ENCODE results near the gene FAM53B. TPM values are rescaled to one million over a fixed set of nuclear protein-coding genes. Genes with fewer than 3 reads are reported as not detected.

Gene FAM53B
- total RNA-seq, 2 donors from 2014 or later: 43.3 to 45.2 TPM

DNA sequence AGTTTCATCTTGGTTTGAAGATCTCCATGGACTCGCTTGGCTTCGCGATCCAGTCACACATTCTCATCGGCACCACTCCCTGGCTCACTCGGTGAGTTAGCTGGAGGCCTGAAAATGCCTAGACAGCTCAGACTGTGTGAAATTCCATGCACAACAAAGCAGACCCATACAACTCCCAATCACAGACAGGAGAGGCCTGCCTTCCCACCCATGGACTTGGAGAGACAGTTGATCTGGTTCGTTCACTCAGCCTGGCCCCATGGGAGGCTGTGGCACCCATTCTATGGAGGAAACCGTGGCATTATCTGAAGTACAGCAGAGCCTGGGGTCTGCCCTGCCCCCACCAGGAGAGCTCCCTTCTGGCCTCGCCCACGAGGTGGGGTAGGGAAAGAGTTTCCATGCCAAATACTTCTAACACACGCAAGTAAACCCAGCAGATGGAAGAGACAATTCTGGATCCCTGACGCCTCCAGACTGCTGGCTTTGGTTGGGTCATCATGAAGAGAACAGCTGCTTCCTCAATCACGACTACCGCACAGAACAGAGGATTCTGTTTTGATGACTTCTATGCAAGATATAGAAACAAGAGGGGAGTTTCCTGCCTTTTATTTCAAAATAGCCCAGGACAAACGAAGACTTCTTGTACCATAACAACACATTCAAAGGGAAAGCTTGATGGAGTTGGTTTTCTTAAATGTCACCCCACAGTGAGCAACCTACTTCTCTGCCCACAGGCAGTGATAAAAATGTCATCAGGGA lies 15.9 kb downstream of the FAM53B start:
- no peaks in the 10 kb centered on the region for H3K27me3 ChIP-seq
- H3K36me3 ChIP-seq: no peaks in the 10 kb centered on the region
- peaks cover 44% of the 10 kb centered on the region for H3K4me1 ChIP-seq
- H3K4me3 ChIP-seq: no peak overlapping the region
- H3K9ac ChIP-seq (ENCODE audit: low read depth in 2 of 2, low read length in 2 of 2): peak overlapping the region in 1 of 2 donors; percentile 1
- H3K9me3 ChIP-seq: no peaks in the 10 kb centered on the region
- intact Hi-C loops (cut with DNase I): no loop called here
- TF ChIP-seq, protein P1, sequence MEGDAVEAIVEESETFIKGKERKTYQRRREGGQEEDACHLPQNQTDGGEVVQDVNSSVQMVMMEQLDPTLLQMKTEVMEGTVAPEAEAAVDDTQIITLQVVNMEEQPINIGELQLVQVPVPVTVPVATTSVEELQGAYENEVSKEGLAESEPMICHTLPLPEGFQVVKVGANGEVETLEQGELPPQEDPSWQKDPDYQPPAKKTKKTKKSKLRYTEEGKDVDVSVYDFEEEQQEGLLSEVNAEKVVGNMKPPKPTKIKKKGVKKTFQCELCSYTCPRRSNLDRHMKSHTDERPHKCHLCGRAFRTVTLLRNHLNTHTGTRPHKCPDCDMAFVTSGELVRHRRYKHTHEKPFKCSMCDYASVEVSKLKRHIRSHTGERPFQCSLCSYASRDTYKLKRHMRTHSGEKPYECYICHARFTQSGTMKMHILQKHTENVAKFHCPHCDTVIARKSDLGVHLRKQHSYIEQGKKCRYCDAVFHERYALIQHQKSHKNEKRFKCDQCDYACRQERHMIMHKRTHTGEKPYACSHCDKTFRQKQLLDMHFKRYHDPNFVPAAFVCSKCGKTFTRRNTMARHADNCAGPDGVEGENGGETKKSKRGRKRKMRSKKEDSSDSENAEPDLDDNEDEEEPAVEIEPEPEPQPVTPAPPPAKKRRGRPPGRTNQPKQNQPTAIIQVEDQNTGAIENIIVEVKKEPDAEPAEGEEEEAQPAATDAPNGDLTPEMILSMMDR (IDR thresholded peaks at IDR 0.05): no peak
- peak overlapping the region; percentile 77 for H3K27ac ChIP-seq
- DNase-seq: no peak

DNA sequence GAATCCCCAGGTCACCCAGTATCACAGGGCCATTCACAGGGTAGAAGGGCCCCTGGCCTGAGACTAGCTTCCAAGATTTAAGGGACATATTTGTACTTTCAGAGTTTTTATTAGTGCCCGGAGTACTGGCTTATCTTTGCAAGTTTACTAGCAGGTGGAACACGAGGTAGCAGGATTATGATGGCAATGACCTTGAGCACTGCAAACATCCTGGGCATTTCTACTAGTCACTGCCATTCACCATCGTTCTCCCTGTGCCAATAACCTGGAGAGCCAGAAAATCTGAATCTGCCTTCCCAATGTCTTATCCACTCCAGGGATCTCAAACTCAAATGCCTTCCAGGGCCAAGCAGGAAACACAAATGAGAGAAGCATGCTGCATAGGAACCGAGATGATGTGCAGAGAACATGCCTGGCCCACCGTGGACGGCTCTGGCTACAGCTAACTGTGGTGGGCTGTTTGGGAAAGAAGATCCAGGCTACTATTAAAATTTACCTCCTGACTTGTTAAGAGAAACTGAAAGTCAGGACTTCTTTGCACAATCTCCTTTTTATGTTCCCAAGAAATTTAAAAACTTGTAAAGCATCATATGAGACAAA lies 16.7 kb downstream of the FAM53B start:
- Histone ChIP-seq H3K4me1 (peaks cover 50% of the 10 kb centered on the region), H3K27me3 (no peaks in the 10 kb centered on the region), H3K9me3 (no peaks in the 10 kb centered on the region), H3K9ac (ENCODE audit: low read depth in 2 of 2, low read length in 2 of 2) (peak overlapping the region in 1 of 2 donors; percentile 1), H3K4me3 (no peak overlapping the region), H3K27ac (peak overlapping the region; percentile 77), H3K36me3 (no peaks in the 10 kb centered on the region)
- DNase-seq: peak; percentile 74
- intact Hi-C loops (cut with DNase I): no loop called here
- TF ChIP-seq, protein P1 (IDR thresholded peaks at IDR 0.05): no peak

DNA sequence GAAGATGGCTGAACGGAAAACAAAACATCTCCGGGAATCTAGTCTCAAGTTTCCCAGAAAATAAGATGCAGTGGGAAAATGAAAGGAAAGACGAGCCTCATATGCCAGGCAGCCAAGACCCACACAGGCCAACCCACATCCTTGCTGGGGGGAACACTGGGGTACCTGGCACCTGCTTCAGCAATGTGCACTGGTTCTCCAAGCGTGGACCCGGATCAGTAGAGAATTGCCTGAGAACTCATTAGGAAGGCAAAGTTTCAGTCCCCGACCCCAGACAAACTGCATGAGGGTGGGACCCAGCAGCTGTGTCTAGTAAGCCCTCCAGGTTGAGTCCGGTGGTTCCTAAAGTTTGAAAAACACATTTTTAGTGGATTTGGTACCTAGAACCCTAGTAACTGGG lies 18.4 kb downstream of the FAM53B start:
- intact Hi-C loops (cut with DNase I): no loop called here
- Histone ChIP-seq H3K9me3 (no peaks in the 10 kb centered on the region), H3K27me3 (no peaks in the 10 kb centered on the region), H3K4me3 (no peak overlapping the region), H3K4me1 (peaks cover 58% of the 10 kb centered on the region), H3K36me3 (no peaks in the 10 kb centered on the region), H3K9ac (ENCODE audit: low read depth in 2 of 2, low read length in 2 of 2) (no peak overlapping the region), H3K27ac (no peak overlapping the region)
- TF ChIP-seq, protein P1 (IDR thresholded peaks at IDR 0.05): no peak
- no peak for DNase-seq

DNA sequence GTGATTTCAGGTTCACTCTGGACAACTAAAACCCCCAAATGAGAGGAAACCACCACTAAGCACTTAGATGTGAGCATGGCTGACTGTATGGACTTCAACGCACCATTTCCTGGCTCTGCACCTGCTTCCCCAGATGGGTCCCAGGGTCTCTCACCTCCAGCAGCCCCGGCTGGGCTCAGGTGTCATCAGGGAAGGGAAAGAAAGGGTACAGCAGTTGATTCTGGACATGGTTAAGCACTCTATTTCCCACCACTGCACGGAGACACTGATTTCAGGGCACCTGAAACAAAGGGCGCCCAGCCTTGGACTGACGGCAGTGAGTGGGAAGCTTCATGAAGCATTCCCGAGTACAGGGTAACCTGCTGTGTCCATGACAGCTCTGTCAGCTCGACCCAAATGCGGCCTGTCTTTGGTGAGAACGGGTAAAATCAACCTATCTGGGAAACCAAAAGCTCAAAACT lies 19.0 kb downstream of the FAM53B start:
- intact Hi-C loops (cut with DNase I): no loop called here
- no peak for DNase-seq
- Histone ChIP-seq H3K4me1 (peaks cover 58% of the 10 kb centered on the region), H3K4me3 (no peak overlapping the region), H3K27ac (no peak overlapping the region), H3K36me3 (no peaks in the 10 kb centered on the region), H3K27me3 (no peaks in the 10 kb centered on the region), H3K9ac (ENCODE audit: low read depth in 2 of 2, low read length in 2 of 2) (peak overlapping the region in 1 of 2 donors; percentile 76), H3K9me3 (no peaks in the 10 kb centered on the region)
- TF ChIP-seq, protein P1 (IDR thresholded peaks at IDR 0.05): no peak

DNA sequence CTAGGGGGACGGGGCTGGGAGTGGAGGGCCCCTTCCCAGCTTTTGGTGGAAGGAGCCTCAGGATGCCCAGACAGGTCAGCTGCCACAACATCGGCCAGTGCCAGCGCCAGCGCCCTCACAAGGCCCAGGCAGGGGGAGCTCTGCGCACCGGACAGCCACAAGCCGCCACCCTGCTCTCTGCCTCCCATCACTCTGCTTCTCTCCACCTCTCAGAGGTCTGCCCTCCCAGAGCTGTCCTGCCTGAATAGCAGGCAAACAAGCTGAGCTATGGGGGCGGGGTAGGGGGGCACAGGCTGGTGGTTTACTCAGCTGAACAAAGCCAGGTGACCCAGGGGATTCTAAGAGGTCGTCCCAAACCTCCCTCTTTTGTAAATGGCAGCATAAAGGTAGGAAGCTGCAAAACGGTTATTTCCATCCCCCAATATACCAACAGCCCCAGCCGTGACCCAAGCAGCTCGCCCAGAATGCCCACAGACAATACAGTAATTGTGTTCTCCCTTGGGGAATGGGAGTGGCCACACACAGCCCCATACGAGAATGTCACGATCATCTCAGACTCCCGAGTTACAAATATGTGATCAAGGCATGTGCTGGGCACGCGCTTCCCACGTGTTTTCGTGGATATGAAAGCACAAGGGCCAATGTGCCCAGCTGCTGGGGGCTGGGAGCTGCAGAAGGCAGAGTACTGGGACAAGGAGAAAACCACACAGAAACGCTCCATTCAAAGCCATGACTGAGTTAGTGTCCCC lies 19.7 kb downstream of the FAM53B start:
- H3K27ac ChIP-seq: peak overlapping the region; percentile 67
- H3K9me3 ChIP-seq: no peaks in the 10 kb centered on the region
- TF ChIP-seq, protein P1 (IDR thresholded peaks at IDR 0.05): no peak
- intact Hi-C loops (cut with DNase I): no loop called here
- peaks cover 59% of the 10 kb centered on the region for H3K4me1 ChIP-seq
- peak overlapping the region; percentile 61 to 76 for H3K9ac ChIP-seq (ENCODE audit: low read depth in 2 of 2, low read length in 2 of 2)
- no peaks in the 10 kb centered on the region for H3K27me3 ChIP-seq
- H3K36me3 ChIP-seq: no peaks in the 10 kb centered on the region
- H3K4me3 ChIP-seq: no peak overlapping the region
- no peak for DNase-seq

All from colonic mucosa (tissue), 4 donors.